Pancreas (tissue), 10 donors: ENCODE measurements around the gene KRT5. TPM values are rescaled to one million over a fixed set of nuclear protein-coding genes. Genes with fewer than 3 reads are reported as not detected.

Source experiments
- ATAC-seq, 4 donors: fragments of 200-7000 bp; cut with Tn5 transposase; one replicate each; pipeline versions ENCODE4 v1.8.0 to v1.9.1; 2020; ENCODE audit warnings: mild to moderate bottlenecking in 4 of 4, moderate library complexity in 4 of 4
- DNase-seq, 6 donors: peaks; one replicate each; pipeline ENCODE4 v3.0.0-alpha.2; 2020
- FAIRE-seq: peaks from 2 replicates; lab custom pipeline; 2012; peaks lifted over from hg19 to GRCh38; lab: Jason Lieb, UNC
- H3K27ac ChIP-seq, 4 donors: fragments of 200-600 bp; sonication (generic); 1 replicate in 3 of 4; 2 replicates in 1 of 4; pipeline versions ENCODE4 v1.5.0 to v1.8.0; 2020
- H3K27me3 ChIP-seq, 4 donors: fragments of 200-600 bp; one replicate each; pipeline ENCODE4 v1.8.0; 2021
- H3K36me3 ChIP-seq, 3 donors: fragments of 200-600 bp; sonication (generic) in 1 of 3; one replicate each; pipeline versions ENCODE4 v1.5.0 to v1.8.0; 2020 to 2021
- H3K4me1 ChIP-seq, 3 donors: fragments of 200-600 bp; one replicate each; pipeline ENCODE4 v1.8.0; 2021
- H3K4me3 ChIP-seq, 4 donors: fragments of 200-600 bp; sonication (generic) in 2 of 4; one replicate each; pipeline versions ENCODE4 v1.5.0 to v1.8.0; 2020 to 2021
- H3K9me3 ChIP-seq, 4 donors: fragments of 200-600 bp; one replicate each; pipeline ENCODE4 v1.8.0; 2021
- WGBS, 2 donors: extraction: QIAGEN DNeasy Blood & Tissue Kit; methylation state at CpG; one replicate each; pipeline ENCODE4 v1.1.7; 2013; 5-methylcytosine and 5-hydroxymethylcytosine counted together
- intact Hi-C, 3 donors: fragments of 100-400 bp; cut with DNase I; formaldehyde crosslinking; loops; one replicate each; pipeline versions ENCODE4 v1.11.1 to v1.14.2; 2022
- polyA plus RNA-seq, 2 donors: library from polyadenylated mRNA; stranded (reverse); fragments of 200-250 nt; gene quantifications; one replicate each; pipeline ENCODE4 v1.2.3, GENCODE V29; 2013
- total RNA-seq, 6 donors: library from RNA; stranded (reverse); fragmentation: NEBNext Ultra II Directional in 4 of 6; extraction: Animal tissue kit (Norgen Biotek cat#: 25700) in 4 of 6; gene quantifications; one replicate each; pipeline versions ENCODE4 v1.2.1 to v1.2.4, GENCODE V29; 2021 to 2023
- TF ChIP-seq, protein P1 (sequence below), 4 donors: fragments of 200-600 bp; sonication (generic) in 3 of 4; IDR thresholded peaks; one replicate each; pipeline versions ENCODE4 v1.5.0 to v1.8.0; 2021; ENCODE audit warnings: antibody characterized with exemption in 4 of 4
- donor health status: healthy with polysubstance abuse.
- donor health status: DM: no; HTN: no; CAD: no; lungs with moderate emphysema.
- donor health status: DM: no; HTN: no; CAD: no.
- donor health status: control.
- donor health status: control.
- donor health status: Bipolar disorder and iron deficiency.
- donor health status: DM: yes; HTN: yes; CAD: no.
- donor health status: DM: no; HTN: no; CAD: no.
- donor health status: DM: no; HTN: no; CAD: no.
- donor health status: DM: yes; HTN: yes; CAD: no.

KRT5 gene
- total and polyA plus RNA-seq, 8 donors, result 0.51 to 5.8 (median 1.5) TPM

DNA sequence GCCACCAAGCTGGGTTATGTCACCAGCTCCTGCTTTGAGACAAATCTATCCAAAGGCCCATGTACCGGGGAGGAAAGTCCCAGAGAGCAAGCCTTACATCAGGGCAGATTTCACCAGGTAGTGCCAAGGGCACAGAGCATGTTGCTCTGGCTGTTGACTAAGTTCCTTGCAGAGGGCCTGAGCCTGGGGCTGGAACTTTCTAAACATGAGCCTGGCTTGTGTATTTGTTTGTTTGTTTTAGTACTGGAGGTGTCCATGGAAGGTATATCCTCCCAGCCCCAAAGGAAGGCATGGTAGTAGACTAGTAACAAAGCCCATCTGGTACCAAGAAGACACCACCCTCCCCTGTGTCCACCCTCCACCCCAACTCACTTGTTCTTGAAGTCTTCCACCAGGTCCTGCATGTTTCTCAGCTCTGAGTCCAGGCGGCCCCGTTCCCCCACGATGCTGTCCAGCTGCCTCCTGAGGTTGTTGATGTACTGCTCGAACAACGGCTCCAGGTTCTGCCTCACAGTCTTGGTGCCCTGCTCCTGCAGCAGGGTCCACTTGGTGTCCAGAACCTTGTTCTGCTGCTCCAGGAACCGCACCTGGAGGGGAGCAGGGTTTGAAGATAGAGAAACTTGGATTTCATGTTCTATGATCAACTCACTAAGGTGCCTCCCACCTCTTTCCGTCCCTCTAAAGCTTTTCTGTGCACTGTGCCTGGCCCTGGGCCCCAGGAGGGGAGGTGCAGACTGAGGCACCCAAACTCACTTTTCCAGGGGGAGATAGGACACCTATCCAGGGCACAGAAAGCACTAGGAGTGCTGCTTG, 1.4 kb downstream of the KRT5 start:
- H3K27me3 ChIP-seq, result no peaks in the 10 kb centered on the region
- FAIRE-seq (no peak), ATAC-seq (no peak), DNase-seq (no peak)
- H3K4me1 ChIP-seq, result peaks cover 9 to 14% (median 9%) of the 10 kb centered on the region in 3 donors
- TF ChIP-seq, protein P1, sequence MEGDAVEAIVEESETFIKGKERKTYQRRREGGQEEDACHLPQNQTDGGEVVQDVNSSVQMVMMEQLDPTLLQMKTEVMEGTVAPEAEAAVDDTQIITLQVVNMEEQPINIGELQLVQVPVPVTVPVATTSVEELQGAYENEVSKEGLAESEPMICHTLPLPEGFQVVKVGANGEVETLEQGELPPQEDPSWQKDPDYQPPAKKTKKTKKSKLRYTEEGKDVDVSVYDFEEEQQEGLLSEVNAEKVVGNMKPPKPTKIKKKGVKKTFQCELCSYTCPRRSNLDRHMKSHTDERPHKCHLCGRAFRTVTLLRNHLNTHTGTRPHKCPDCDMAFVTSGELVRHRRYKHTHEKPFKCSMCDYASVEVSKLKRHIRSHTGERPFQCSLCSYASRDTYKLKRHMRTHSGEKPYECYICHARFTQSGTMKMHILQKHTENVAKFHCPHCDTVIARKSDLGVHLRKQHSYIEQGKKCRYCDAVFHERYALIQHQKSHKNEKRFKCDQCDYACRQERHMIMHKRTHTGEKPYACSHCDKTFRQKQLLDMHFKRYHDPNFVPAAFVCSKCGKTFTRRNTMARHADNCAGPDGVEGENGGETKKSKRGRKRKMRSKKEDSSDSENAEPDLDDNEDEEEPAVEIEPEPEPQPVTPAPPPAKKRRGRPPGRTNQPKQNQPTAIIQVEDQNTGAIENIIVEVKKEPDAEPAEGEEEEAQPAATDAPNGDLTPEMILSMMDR (IDR thresholded peaks at IDR 0.05), result no peak
- H3K27ac ChIP-seq, result no peak overlapping the region
- H3K9me3 ChIP-seq, result no peaks in the 10 kb centered on the region
- intact Hi-C loops, result no loop called here
- H3K4me3 ChIP-seq, result no peak overlapping the region
- no peaks in the 10 kb centered on the region for H3K36me3 ChIP-seq
- 78 to 88% methylated on average over 8 of the region's 8 CpGs for WGBS, 2 donors

DNA sequence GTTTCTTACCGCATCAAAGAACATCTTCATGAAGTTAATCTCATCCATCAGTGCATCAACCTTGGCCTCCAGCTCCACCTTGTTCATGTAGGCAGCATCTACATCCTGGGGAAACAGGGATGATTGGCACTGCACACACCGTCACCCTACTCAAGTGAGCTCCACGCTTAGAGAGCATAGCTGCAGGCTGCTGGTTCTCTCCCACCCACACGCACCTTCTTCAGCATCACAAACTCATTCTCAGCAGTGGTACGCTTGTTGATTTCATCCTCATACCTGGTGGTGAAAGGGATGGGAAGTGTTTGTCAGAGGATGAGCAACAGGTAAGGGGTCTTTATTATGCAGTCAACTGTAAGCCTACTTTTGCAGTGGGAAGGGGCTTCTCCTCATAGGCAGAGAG, 2.3 kb downstream of the KRT5 start:
- DNase-seq, result no peak
- H3K27ac ChIP-seq, result no peak overlapping the region
- FAIRE-seq, result no peak
- H3K27me3 ChIP-seq, result no peaks in the 10 kb centered on the region
- ATAC-seq, result no peak
- 91 to 95% methylated on average over 5 of the region's 5 CpGs for WGBS, 2 donors
- intact Hi-C loops, result no loop called here
- H3K4me3 ChIP-seq, result no peak overlapping the region
- no peaks in the 10 kb centered on the region for H3K36me3 ChIP-seq
- peaks cover 9 to 14% (median 9%) of the 10 kb centered on the region in 3 donors for H3K4me1 ChIP-seq
- no peaks in the 10 kb centered on the region for H3K9me3 ChIP-seq
- TF ChIP-seq, protein P1 (IDR thresholded peaks at IDR 0.05), result no peak

DNA sequence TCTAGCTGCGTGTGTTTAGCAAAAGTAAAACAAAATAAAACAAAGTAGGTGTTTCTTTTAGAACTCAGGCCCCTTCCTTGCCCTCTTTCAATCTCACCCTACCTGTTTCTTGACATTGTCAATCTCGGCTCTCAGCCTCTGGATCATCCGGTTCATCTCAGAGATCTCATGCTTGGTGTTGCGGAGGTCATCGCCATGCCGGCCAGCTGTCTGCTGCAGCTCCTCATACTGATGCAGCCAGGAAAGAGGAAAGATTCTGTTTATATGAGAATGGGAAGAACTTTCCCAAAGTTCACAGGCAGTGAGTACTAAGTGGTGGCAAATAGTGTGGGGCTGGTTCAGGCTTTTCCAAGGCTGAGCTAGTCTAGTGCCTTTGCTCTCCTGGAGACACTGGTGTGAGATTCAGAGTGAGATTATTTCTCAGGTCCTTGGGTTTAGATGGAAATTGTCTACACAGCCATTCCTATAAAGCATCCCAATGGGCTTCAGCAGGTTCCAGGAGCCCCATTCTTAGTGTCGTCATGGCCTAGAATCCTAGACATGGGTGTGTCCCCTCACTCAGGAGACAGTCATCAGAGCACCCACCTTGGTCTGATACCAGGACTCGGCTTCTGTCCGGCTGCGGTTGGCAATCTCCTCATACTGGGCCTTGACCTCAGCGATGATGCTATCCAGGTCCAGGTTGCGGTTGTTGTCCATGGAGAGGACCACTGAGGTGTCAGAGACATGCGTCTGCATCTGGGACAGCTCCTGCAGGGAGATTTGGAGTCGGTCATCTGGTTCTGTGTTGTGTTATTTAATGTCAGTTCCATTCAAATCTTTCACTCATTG, 3.0 kb downstream of the KRT5 start:
- intact Hi-C loops, result no loop called here
- WGBS, 2 donors, result 89 to 93% methylated on average over 14 of the region's 14 CpGs
- H3K4me1 ChIP-seq, result peaks cover 9 to 14% (median 9%) of the 10 kb centered on the region in 3 donors
- TF ChIP-seq, protein P1 (IDR thresholded peaks at IDR 0.05), result no peak
- H3K27me3 ChIP-seq, result no peaks in the 10 kb centered on the region
- DNase-seq (no peak), FAIRE-seq (no peak), ATAC-seq (no peak)
- H3K9me3 ChIP-seq, result no peaks in the 10 kb centered on the region
- H3K4me3 ChIP-seq, result no peak overlapping the region
- no peaks in the 10 kb centered on the region for H3K36me3 ChIP-seq
- no peak overlapping the region for H3K27ac ChIP-seq

DNA sequence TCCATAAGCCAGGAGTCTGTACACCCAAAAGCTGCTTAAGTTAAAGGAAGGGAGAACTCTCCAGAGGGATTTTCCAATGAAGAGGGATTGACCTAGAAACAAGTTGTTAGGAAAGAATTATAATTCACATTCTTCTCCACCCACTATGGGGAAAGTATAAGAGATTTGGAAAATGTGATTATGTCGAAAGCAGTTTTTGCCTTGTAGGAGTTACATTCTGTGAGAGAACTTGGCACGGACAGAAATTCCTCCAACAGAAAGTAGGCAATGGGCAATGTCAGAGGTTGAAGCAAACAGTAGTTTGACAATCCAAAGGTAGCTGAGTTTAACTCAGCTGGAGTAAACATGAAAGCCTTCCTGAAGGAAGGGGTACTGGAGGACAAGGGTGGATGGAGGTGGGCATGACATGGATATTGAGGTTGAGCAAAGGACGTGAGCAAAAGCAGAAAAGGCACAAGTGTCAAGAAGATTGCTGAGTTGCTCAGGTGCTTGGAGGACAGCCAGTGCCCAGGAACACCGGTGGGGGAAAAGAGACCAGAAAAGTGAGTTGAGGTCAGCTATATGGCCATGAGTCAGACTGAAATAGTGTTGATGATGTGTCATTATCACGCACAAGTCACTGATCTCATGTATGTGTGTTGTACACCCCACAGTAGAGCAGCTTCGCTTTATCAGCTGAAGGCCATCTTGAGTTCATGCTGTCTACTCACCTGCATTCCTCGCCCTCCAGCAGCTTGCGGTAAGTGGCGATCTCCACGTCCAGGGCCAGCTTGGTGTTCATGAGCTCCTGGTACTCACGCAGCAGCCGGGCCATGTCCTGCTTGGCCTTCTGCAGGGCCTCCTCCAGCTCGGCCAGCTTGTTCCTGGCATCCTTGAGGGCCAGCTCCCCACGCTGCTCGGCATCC, 4.0 kb downstream of the KRT5 start:
- 78% methylated on average over 15 of the region's 15 CpGs for WGBS, 2 donors
- H3K27ac ChIP-seq, result no peak overlapping the region

More for the DNA sequence above, 4.0 kb downstream of the KRT5 start:
- Histone ChIP-seq H3K4me3 (no peak overlapping the region), H3K27me3 (no peaks in the 10 kb centered on the region), H3K36me3 (no peaks in the 10 kb centered on the region), H3K4me1 (peaks cover 0 to 5% (median 4%) of the 10 kb centered on the region in 3 donors), H3K9me3 (peaks cover 0 to under 1% (median 0%) of the 10 kb centered on the region in 4 donors)
- FAIRE-seq (no peak), DNase-seq (no peak), ATAC-seq (peak in 1 of 4 donors; percentile 32)
- intact Hi-C loops, result no loop called here
- TF ChIP-seq, protein P1 (IDR thresholded peaks at IDR 0.05), result no peak
